Right atrium auricular region (tissue), 2 donors: Measurements from ENCODE around the gene HSD17B12. TPM values are rescaled to one million over a fixed set of nuclear protein-coding genes. Genes with fewer than 3 reads are reported as not detected.

ENCODE experiments used
- DNase-seq: peaks from one replicate; pipeline ENCODE4 v3.0.0-alpha.2; 2019; ENCODE audit warnings: low spot score
- H3K27ac ChIP-seq, 2 donors: fragments of 200-600 bp; sonication (generic); 1 replicate in 1 of 2; 2 replicates in 1 of 2; pipeline ENCODE4 v1.5.1; 2016 to 2019
- H3K27me3 ChIP-seq, 2 donors: fragments of 200-600 bp; sonication (generic); one replicate each; pipeline versions ENCODE4 v1.5.1 to v1.6.0; 2017 to 2019
- H3K36me3 ChIP-seq: fragments of 200-600 bp; sonication (generic); one replicate; pipeline ENCODE4 v1.5.1; 2016
- H3K4me1 ChIP-seq, 2 donors: fragments of 200-600 bp; sonication (generic); one replicate each; pipeline versions ENCODE4 v1.5.1 to v1.6.0; 2017 to 2019
- H3K4me3 ChIP-seq, 2 donors: fragments of 200-600 bp; sonication (generic); 1 replicate in 1 of 2; 2 replicates in 1 of 2; pipeline ENCODE4 v1.5.1; 2017 to 2019; ENCODE audit warnings: mild to moderate bottlenecking in 1 of 2, moderate library complexity in 1 of 2
- H3K9me3 ChIP-seq, 2 donors: fragments of 200-600 bp; sonication (generic); one replicate each; pipeline ENCODE4 v1.5.1; 2019
- total RNA-seq, 2 donors: library from RNA; depleted of rRNA; stranded (reverse); fragments of >200 nt; gene quantifications; one replicate each; pipeline ENCODE4 v1.1.0, GENCODE V29; 2016
- TF ChIP-seq, protein P1 (sequence below), 2 donors: fragments of 200-600 bp; sonication (generic); IDR thresholded peaks; one replicate each; pipeline ENCODE4 v1.5.1; 2019; ENCODE audit warnings: antibody characterized with exemption in 2 of 2

Gene HSD17B12
- total RNA-seq, 2 donors from 2014 or later: 61.4 to 108 TPM

DNA sequence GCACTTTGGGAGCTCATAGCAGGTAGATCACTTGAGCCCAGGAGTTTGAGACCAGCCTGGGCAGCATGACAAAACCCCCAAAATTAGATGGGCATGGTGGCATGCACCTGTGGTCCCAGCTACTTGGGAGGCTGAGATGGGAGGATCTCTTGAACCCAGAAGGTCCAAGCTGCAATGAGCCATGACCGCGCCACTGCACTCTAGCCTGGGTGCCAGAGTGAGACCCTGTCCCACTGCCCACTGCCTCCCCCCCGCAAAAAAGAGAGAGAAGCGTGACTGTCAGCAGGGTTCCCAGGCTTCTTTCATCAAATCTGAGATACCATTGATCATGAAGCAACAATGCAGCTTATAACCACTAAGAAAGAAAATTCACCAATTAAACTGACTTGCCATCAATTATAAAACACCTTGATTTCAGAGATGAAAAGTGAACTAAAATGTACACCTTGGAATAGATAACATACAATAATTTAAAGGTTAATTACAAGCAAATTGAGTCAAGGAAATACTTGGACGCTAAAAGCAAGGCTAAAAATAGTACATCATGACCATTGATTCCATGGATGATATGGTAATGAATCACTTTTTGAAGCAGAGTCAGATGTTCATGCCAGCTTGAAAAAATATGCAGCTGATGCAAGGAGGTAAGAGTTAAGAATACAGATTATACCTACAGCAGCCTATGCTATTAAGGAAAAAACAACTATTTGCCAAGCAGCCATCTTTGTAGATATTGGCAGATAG, 109.3 kb downstream of the HSD17B12 start:
- H3K4me3 ChIP-seq: no peak overlapping the region
- H3K27ac ChIP-seq: no peak overlapping the region
- no peak for DNase-seq
- peaks cover 6% of the 10 kb centered on the region for H3K36me3 ChIP-seq
- H3K4me1 ChIP-seq: no peaks in the 10 kb centered on the region
- peaks cover 0 to 1% of the 10 kb centered on the region in 2 donors for H3K9me3 ChIP-seq
- no peaks in the 10 kb centered on the region for H3K27me3 ChIP-seq
- TF ChIP-seq, protein P1, sequence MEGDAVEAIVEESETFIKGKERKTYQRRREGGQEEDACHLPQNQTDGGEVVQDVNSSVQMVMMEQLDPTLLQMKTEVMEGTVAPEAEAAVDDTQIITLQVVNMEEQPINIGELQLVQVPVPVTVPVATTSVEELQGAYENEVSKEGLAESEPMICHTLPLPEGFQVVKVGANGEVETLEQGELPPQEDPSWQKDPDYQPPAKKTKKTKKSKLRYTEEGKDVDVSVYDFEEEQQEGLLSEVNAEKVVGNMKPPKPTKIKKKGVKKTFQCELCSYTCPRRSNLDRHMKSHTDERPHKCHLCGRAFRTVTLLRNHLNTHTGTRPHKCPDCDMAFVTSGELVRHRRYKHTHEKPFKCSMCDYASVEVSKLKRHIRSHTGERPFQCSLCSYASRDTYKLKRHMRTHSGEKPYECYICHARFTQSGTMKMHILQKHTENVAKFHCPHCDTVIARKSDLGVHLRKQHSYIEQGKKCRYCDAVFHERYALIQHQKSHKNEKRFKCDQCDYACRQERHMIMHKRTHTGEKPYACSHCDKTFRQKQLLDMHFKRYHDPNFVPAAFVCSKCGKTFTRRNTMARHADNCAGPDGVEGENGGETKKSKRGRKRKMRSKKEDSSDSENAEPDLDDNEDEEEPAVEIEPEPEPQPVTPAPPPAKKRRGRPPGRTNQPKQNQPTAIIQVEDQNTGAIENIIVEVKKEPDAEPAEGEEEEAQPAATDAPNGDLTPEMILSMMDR (IDR thresholded peaks at IDR 0.05): no peak

DNA sequence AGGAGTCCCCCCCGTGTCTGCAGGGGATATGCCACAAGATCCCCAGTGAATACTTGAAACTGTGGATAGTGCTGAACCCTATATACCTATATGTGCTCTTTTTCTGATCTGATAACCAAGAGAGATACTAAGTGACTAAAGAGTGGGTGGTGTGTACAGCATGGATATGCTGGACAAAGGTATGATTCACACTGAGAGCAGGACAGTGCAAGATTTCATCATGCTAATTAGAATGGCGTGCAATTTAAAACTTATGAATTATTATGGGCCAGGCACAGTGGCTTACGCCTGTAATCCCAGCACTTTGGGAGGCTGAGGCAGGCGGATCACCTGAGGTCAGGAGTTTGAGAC, 109.9 kb downstream of the HSD17B12 start:
- Histone ChIP-seq H3K27me3 (no peaks in the 10 kb centered on the region), H3K9me3 (no peaks in the 10 kb centered on the region), H3K27ac (no peak overlapping the region), H3K4me3 (no peak overlapping the region), H3K36me3 (peaks cover 6% of the 10 kb centered on the region), H3K4me1 (no peaks in the 10 kb centered on the region)
- DNase-seq: no peak
- TF ChIP-seq, protein P1 (IDR thresholded peaks at IDR 0.05): no peak

DNA sequence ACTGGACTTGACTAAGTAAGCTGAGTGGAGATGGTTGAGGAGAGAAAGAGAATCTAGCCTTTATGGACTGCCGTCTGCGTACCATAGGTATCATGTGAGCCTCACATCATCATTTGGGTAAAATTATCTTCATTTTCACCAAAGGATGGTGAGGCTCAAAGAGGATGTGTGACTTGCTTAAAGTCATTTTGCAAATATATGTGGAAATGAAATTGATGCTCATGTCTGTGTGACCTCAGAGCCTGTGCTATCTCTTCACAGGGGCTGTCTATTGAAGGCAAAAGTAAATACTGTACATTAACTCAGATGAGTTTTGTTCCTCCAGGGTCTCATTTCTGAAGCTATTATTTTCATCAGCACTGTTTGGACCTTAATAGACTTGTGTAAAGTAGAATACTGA, 116.8 kb downstream of the HSD17B12 start:
- Histone ChIP-seq H3K36me3 (peaks cover 10% of the 10 kb centered on the region), H3K27me3 (no peaks in the 10 kb centered on the region), H3K4me3 (no peak overlapping the region), H3K27ac (no peak overlapping the region), H3K9me3 (no peaks in the 10 kb centered on the region), H3K4me1 (no peaks in the 10 kb centered on the region)
- TF ChIP-seq, protein P1 (IDR thresholded peaks at IDR 0.05): no peak
- DNase-seq: no peak

DNA sequence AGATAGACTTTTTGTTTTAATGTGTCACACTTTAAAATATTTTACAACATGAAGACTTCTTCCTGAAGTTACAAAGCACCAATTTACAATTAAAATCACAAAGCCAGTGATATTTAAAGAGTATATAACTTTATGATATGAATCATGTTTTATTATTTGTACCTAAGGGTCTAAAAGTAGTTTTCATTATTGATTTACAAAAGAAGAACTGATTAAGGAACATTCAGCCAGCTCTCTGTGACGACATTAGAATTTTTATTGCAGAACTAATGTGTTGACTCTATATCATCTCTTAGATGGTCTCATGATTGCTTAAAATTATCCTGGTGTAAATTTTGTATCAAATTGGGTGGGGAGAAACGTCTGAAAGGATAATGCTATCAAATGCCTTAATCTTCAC, 117.3 kb downstream of the HSD17B12 start:
- no peaks in the 10 kb centered on the region for H3K4me1 ChIP-seq
- H3K4me3 ChIP-seq: no peak overlapping the region
- no peaks in the 10 kb centered on the region for H3K9me3 ChIP-seq
- DNase-seq: no peak
- TF ChIP-seq, protein P1 (IDR thresholded peaks at IDR 0.05): no peak
- peaks cover 10% of the 10 kb centered on the region for H3K36me3 ChIP-seq
- no peak overlapping the region for H3K27ac ChIP-seq
- H3K27me3 ChIP-seq: no peaks in the 10 kb centered on the region

DNA sequence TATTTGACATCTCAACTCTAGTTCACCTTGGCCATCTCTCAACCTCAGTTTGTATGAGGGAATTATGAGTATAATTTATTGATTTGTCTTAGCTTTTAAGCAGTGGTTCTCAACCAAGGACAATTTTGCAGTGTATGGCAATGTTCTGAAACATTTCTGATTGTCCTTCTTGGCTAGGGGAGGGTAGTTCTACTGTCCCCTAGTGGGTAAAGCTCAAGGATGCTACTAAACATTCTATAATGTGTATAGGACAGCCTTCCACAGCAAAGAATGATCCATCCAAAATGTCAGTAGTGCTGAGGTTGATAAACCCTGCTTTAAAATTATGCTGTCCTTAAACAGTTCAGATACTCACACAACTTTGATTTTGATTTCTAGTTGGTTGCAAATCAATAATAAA, 122.0 kb downstream of the HSD17B12 start:
- Histone ChIP-seq H3K9me3 (no peaks in the 10 kb centered on the region), H3K4me1 (no peaks in the 10 kb centered on the region), H3K36me3 (peaks cover 6% of the 10 kb centered on the region), H3K27me3 (no peaks in the 10 kb centered on the region), H3K27ac (no peak overlapping the region), H3K4me3 (no peak overlapping the region)
- TF ChIP-seq, protein P1 (IDR thresholded peaks at IDR 0.05): peak in 1 of 2 donors; percentile 28
- no peak for DNase-seq

DNA sequence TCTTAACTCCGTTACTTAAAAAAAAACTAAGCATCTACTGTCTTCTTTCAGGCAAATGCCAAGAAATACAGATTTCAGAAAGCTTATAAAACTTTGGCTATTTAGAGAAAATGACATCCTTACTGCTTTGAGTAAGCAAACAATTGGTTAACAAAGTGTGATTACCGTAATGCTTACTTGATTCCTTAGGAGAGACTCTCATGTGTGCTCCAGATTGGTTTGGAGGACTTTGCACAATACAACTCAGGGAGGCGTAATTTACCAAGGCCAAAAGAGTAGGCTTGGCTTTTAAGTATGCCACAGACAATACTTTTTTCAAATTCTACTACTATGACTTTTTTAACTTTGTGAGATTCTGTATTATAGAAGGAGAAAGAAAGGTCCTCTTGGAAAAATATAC, 123.2 kb downstream of the HSD17B12 start:
- Histone ChIP-seq H3K36me3 (peaks cover under 1% of the 10 kb centered on the region), H3K27me3 (no peaks in the 10 kb centered on the region), H3K4me1 (no peaks in the 10 kb centered on the region), H3K27ac (no peak overlapping the region), H3K4me3 (no peak overlapping the region), H3K9me3 (no peaks in the 10 kb centered on the region)
- TF ChIP-seq, protein P1 (IDR thresholded peaks at IDR 0.05): no peak
- no peak for DNase-seq
